Endothelial cell of umbilical vein (primary cell): Measurements from ENCODE around the gene INPP5J. TPM values are rescaled to one million over a fixed set of nuclear protein-coding genes. Genes with fewer than 3 reads are reported as not detected.

Experiments
- BruUV-seq: library from RNA; stranded (reverse); fragments of 400-500 nt; replicated peaks from 2 replicates; lab custom pipeline; 2021; lab: Mats Ljungman, UMichigan
- CTCF ChIA-PET: fragments of 300-600, 350-600 bp; sonication (Branson Sonifier 250); formaldehyde crosslinking; loops from one replicate; lab custom pipeline; 2021; ENCODE audit warnings: antibody characterized with exemption, inconsistent platforms; lab: Charles Lee
- POLR2A ChIA-PET: fragments of 300-600, 350-600 bp; sonication (Branson Sonifier 250); formaldehyde crosslinking; loops from one replicate; lab custom pipeline; 2021; ENCODE audit warnings: antibody characterized with exemption, inconsistent platforms; lab: Charles Lee
- DNase-seq: peaks from one replicate; pipeline ENCODE4 v3.0.0-alpha.2; 2011; ENCODE audit warnings: low read depth, low spot score
- FAIRE-seq: peaks from 2 replicates; lab custom pipeline; 2011; peaks lifted over from hg19 to GRCh38; lab: Jason Lieb, UNC
- H2AFZ ChIP-seq: 2 replicates; pipeline ENCODE4 v1.6.0; 2012; ENCODE audit warnings: low read depth, low read length, control low read depth, inconsistent platforms
- H3K27ac ChIP-seq: 2 replicates; pipeline ENCODE4 v1.5.1; 2011; ENCODE audit warnings: low read depth, mild to moderate bottlenecking, control low read depth, low read length, moderate library complexity; ENCODE audit not compliant: insufficient read depth
- H3K27me3 ChIP-seq, 2 experiments: 2 replicates each; pipeline versions ENCODE4 v1.6.0 to v1.6.1; 2011; ENCODE audit warnings: low read length in 2 of 2, mixed read lengths in 1 of 2; ENCODE audit not compliant: control insufficient read depth in 2 of 2, insufficient read depth in 2 of 2
- H3K36me3 ChIP-seq, 2 experiments: 2 replicates in 1 of 2; 3 replicates in 1 of 2; pipeline ENCODE4 v1.5.1; 2011; ENCODE audit warnings: low read length in 2 of 2, mild to moderate bottlenecking in 1 of 2, moderate library complexity in 1 of 2; ENCODE audit not compliant: control insufficient read depth in 2 of 2, insufficient read depth in 2 of 2; ENCODE audit errors: extremely low read depth in 1 of 2
- H3K4me1 ChIP-seq: 3 replicates; pipeline ENCODE4 v1.5.1; 2011; ENCODE audit warnings: mild to moderate bottlenecking, low read length; ENCODE audit not compliant: control insufficient read depth, insufficient read depth; ENCODE audit errors: extremely low read depth
- H3K4me2 ChIP-seq: 2 replicates; pipeline ENCODE4 v1.6.1; 2011; ENCODE audit warnings: low read length, control low read depth, mixed read lengths; ENCODE audit not compliant: insufficient read depth
- H3K4me3 ChIP-seq, 3 experiments: fragments of 200-600 bp in 1 of 3; sonication (generic), shearing (Covaris generic) in 1 of 3; replicated peaks in 1 of 3; 2 replicates each; pipeline ENCODE4 v1.5.1; 2011 to 2016; ENCODE audit warnings: control low read depth in 3 of 3, low read length in 3 of 3, mild to moderate bottlenecking in 2 of 3, inconsistent platforms in 1 of 3, low read depth in 1 of 3, moderate library complexity in 1 of 3; ENCODE audit not compliant: insufficient read depth in 1 of 3
- H3K79me2 ChIP-seq: 2 replicates; pipeline ENCODE4 v1.6.0; 2012; ENCODE audit warnings: low read length, inconsistent platforms; ENCODE audit not compliant: control insufficient read depth, insufficient read depth
- H3K9ac ChIP-seq: replicated peaks from 2 replicates; pipeline ENCODE3; 2011; ENCODE audit warnings: low read length, control low read depth; ENCODE audit not compliant: insufficient read depth; ENCODE audit errors: extremely low read depth
- H3K9me1 ChIP-seq: replicated peaks from 3 replicates; pipeline ENCODE4 v1.6.0; 2011; ENCODE audit warnings: mild to moderate bottlenecking, low read length; ENCODE audit not compliant: control insufficient read depth, insufficient read depth; ENCODE audit errors: extremely low read depth
- H3K9me3 ChIP-seq: replicated peaks from 2 replicates; pipeline ENCODE4 v1.5.1; 2012; ENCODE audit warnings: low read length, inconsistent platforms; ENCODE audit not compliant: control insufficient read depth, insufficient read depth
- H4K20me1 ChIP-seq: replicated peaks from 2 replicates; pipeline ENCODE3; 2011; ENCODE audit warnings: mild to moderate bottlenecking, low read length; ENCODE audit not compliant: control insufficient read depth, insufficient read depth; ENCODE audit errors: extremely low read depth
- EZH2 ChIP-seq: IDR thresholded peaks from 2 replicates; pipeline ENCODE4 v1.6.1; 2012; ENCODE audit warnings: borderline replicate concordance, low read depth, mild to moderate bottlenecking, moderate library complexity, low read length, inconsistent platforms; ENCODE audit not compliant: severe bottlenecking
- FOS ChIP-seq: IDR thresholded peaks from 2 replicates; pipeline ENCODE4 v1.6.1; 2011; ENCODE audit warnings: mild to moderate bottlenecking, low read length, moderate library complexity, borderline replicate concordance; ENCODE audit not compliant: insufficient read depth
- GATA2 ChIP-seq: IDR thresholded peaks from 2 replicates; pipeline ENCODE4 v1.7.0; 2011; ENCODE audit warnings: low read depth, mild to moderate bottlenecking, moderate library complexity, mixed read lengths, low read length; ENCODE audit not compliant: insufficient read length, insufficient read depth
- JUN ChIP-seq: IDR thresholded peaks from 2 replicates; pipeline ENCODE4 v1.6.1; 2011; ENCODE audit warnings: borderline replicate concordance, low read depth; ENCODE audit not compliant: insufficient read length, insufficient read depth
- MYC ChIP-seq: IDR thresholded peaks from one replicate; pipeline ENCODE4 v1.6.1; 2011; ENCODE audit warnings: mild to moderate bottlenecking, low read depth, low read length
- POLR2A ChIP-seq: IDR thresholded peaks from 2 replicates; pipeline ENCODE4 v1.6.1; 2012; ENCODE audit warnings: low read depth, mild to moderate bottlenecking, control low read depth, low read length
- POLR2AphosphoS5 ChIP-seq: IDR thresholded peaks from 2 replicates; pipeline ENCODE4 v1.6.1; 2012; ENCODE audit warnings: low read depth, mild to moderate bottlenecking, control low read depth, low read length, moderate library complexity; ENCODE audit not compliant: insufficient read depth
- dilution Hi-C: fragments of 300-500 bp; cut with MboI; formaldehyde crosslinking; loops from one replicate; pipeline ENCODE4 v1.15.0; 2019; ENCODE audit warnings: low sequenced_read_pairs; ENCODE audit not compliant: extremely low pct_ligation_motif_present
- intact Hi-C: fragments of 100-400 bp; cut with micrococcal nuclease; formaldehyde crosslinking; loops from one replicate; pipeline ENCODE4 v1.10.0; 2022
- polyA plus RNA-seq, 4 experiments: library from polyadenylated mRNA; depleted of rRNA in 3 of 4; stranded (reverse) in 3 of 4; unstranded in 1 of 4; fragments of >200 nt; gene quantifications; 2 replicates each; pipeline versions ENCODE4 v1.2.1 to v1.2.3, GENCODE V29; 2011 to 2012; ENCODE audit warnings: missing spikeins in 1 of 4
- total RNA-seq: library from RNA; stranded (reverse); gene quantifications from 2 replicates; pipeline ENCODE4 v1.2.3, GENCODE V29; 2021
- TF ChIP-seq, protein P1 (sequence below): IDR thresholded peaks from 2 replicates; pipeline ENCODE4 v1.6.1; 2011; ENCODE audit not compliant: insufficient read depth, insufficient read length
- TF ChIP-seq, protein P2 (sequence below), 2 donors: IDR thresholded peaks; 1 replicate in 1 of 2; 2 replicates in 1 of 2; pipeline ENCODE4 v1.5.1; 2011; ENCODE audit warnings: low read length in 2 of 2, mild to moderate bottlenecking in 2 of 2, moderate library complexity in 2 of 2, control low read depth in 1 of 2, inconsistent platforms in 1 of 2, low read depth in 1 of 2; ENCODE audit not compliant: insufficient read depth in 1 of 2; ENCODE audit errors: extremely low read depth in 1 of 2

INPP5J gene
- total and polyA plus RNA-seq, 2 donors (not counting 3 experiments of a cell fraction or from before 2014, with no cell fraction given) = 0.43 to 0.49 TPM

DNA sequence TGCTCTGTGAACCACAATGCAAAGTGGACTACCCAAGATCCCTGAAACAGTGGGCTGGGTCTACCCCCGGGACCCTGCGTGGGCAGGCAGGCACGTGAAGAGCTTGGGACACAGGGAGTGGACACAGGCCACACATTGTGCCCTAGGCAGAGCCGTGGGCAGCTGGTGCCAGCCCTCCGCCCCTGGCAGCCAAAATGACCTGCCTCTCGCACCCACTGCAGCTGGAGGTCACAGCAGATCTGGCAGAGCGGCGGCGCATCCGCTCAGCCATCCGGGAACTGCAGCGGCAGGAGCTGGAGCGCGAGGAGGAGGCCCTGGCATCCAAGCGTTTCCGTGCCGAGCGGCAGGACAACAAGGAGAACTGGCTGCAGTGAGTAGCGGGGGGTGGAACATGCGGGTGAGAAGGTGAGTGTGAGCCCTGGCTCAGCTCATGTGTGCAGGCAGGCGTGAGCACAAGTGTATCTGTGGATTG is 35.0 kb upstream of the INPP5J start:
- BruUV-seq = no TSS peak
- intact Hi-C loops = no loop called here
- H4K20me1 ChIP-seq = no peaks in the 10 kb centered on the region

More for the DNA sequence above, 35.0 kb upstream of the INPP5J start:
- H3K9me1 ChIP-seq = no peaks in the 10 kb centered on the region
- CTCF ChIA-PET = interaction anchor here (0.9 to 2.5 kb wide), 6 partner anchors 17 to 185 kb away, joined by 3 to 11 read pairs (median 6); partner anchors contain the start of gene SELENOM
- peaks cover 28 to 50% of the 10 kb centered on the region in 2 experiments for H3K36me3 ChIP-seq
- POLR2A ChIA-PET = no interaction called here
- FAIRE-seq (no peak), DNase-seq (no peak)
- peaks cover 64% of the 10 kb centered on the region for H3K79me2 ChIP-seq
- H3K4me3 ChIP-seq = no peak overlapping the region
- peaks cover 21% of the 10 kb centered on the region for H3K4me1 ChIP-seq
- dilution Hi-C loops = no loop called here
- H3K27ac ChIP-seq = no peak overlapping the region
- TF ChIP-seq EZH2 (no peak), JUN (no peak), POLR2A (no peak), GATA2 (no peak), MYC (no peak), POLR2AphosphoS5 (no peak), FOS (no peak)
- TF ChIP-seq, protein P1, sequence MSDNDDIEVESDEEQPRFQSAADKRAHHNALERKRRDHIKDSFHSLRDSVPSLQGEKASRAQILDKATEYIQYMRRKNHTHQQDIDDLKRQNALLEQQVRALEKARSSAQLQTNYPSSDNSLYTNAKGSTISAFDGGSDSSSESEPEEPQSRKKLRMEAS = no peak
- TF ChIP-seq, protein P2, sequence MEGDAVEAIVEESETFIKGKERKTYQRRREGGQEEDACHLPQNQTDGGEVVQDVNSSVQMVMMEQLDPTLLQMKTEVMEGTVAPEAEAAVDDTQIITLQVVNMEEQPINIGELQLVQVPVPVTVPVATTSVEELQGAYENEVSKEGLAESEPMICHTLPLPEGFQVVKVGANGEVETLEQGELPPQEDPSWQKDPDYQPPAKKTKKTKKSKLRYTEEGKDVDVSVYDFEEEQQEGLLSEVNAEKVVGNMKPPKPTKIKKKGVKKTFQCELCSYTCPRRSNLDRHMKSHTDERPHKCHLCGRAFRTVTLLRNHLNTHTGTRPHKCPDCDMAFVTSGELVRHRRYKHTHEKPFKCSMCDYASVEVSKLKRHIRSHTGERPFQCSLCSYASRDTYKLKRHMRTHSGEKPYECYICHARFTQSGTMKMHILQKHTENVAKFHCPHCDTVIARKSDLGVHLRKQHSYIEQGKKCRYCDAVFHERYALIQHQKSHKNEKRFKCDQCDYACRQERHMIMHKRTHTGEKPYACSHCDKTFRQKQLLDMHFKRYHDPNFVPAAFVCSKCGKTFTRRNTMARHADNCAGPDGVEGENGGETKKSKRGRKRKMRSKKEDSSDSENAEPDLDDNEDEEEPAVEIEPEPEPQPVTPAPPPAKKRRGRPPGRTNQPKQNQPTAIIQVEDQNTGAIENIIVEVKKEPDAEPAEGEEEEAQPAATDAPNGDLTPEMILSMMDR (IDR thresholded peaks at IDR 0.05; ENCODE audit: extremely low read depth in 1 of 2, insufficient read depth in 1 of 2, low read depth in 1 of 2, low read length in 2 of 2) = no peak
- no peak overlapping the region for H2AFZ ChIP-seq
- H3K9ac ChIP-seq = no peak overlapping the region
- no peaks in the 10 kb centered on the region for H3K9me3 ChIP-seq
- H3K27me3 ChIP-seq = no peaks in the 10 kb centered on the region
- no peak overlapping the region for H3K4me2 ChIP-seq
